ENCODE results near the gene MAPKAPK5. TPM values are rescaled to one million over a fixed set of nuclear protein-coding genes. Genes with fewer than 3 reads are reported as not detected.

MAPKAPK5 gene
- total and polyA plus RNA-seq, 9 of the 15 experiments (the other 6 are each of a cell fraction or from before 2014, with no cell fraction given): 11.6 to 72.1 (median 60.4) TPM

DNA sequence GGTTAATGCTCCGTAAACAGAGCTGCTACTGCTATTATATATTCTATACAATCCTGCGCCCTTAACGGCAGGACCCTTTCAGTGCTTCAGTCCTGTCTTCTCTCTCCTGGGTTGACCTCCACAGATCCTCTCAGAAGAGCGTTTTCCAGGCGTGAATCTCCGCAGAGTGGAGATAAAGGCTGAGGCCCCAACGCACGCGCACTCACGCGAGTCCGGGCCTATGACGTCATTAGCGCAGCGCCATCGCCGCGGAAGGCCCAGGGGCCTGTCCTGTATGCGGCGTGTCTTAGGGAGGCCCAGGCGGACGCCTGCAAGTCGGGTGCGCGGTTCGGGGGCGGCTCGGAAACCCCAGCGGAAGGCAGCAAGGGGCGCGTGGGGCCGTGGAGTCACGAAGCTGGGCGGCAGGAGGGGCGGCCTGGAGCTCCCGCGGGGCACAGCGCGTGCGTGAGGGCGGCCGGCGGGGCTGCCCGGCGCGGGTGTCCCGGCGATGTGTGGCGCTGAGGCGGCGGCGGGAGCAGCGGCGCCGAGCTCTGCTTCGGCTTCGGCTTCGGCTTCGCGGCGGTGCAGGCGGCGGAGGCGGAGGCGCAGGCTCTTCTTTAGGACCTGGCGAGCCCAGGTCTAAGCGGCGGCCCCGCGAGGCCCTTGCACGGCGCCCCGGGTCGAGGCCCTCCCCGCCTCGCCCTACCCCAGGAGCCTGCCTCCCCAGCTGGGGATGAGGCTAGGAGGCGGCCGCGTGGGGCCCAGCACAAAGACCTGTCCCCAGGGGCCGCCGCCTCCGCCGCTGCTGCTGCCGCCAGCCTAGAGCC lies at the start of gene MAPKAPK5 (continued):
- TF ChIP-seq, protein P1, sequence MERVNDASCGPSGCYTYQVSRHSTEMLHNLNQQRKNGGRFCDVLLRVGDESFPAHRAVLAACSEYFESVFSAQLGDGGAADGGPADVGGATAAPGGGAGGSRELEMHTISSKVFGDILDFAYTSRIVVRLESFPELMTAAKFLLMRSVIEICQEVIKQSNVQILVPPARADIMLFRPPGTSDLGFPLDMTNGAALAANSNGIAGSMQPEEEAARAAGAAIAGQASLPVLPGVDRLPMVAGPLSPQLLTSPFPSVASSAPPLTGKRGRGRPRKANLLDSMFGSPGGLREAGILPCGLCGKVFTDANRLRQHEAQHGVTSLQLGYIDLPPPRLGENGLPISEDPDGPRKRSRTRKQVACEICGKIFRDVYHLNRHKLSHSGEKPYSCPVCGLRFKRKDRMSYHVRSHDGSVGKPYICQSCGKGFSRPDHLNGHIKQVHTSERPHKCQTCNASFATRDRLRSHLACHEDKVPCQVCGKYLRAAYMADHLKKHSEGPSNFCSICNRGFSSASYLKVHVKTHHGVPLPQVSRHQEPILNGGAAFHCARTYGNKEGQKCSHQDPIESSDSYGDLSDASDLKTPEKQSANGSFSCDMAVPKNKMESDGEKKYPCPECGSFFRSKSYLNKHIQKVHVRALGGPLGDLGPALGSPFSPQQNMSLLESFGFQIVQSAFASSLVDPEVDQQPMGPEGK (CRISPR knock-in tag; IDR thresholded peaks at IDR 0.05; ENCODE audit: borderline replicate concordance): no peak
- TF ChIP-seq ZNF24 (IDR thresholded peaks at IDR 0.05) (no peak), FOXK1 (CRISPR knock-in tag; IDR thresholded peaks at IDR 0.05; ENCODE audit: borderline replicate concordance) (no peak), PHTF2 (CRISPR knock-in tag; IDR thresholded peaks at IDR 0.05) (no peak), SAFB2 (IDR thresholded peaks at IDR 0.05; ENCODE audit: borderline replicate concordance, low read depth, low read length, severe bottlenecking) (no peak), EP400 (IDR thresholded peaks at IDR 0.05) (peak; percentile 94), RAD21 (CRISPR knock-in tag; conservative IDR thresholded peaks at IDR 0.05 in 1 of 2, IDR thresholded peaks at IDR 0.05 in 1 of 2) (no peak), ZFP36 (IDR thresholded peaks at IDR 0.05; ENCODE audit: low read depth, low read length, partially characterized antibody) (no peak), CCAR2 (IDR thresholded peaks at IDR 0.05; ENCODE audit: low read depth, low read length) (no peak), RBM15 (IDR thresholded peaks at IDR 0.05; ENCODE audit: insufficient read depth, low read length) (no peak), GTF2E2 (tag; IDR thresholded peaks at IDR 0.05) (peak; percentile 77; the same call in 1 of the 2 replicates), MECOM (CRISPR knock-in tag; IDR thresholded peaks at IDR 0.05) (0 out of 2 replicates have a peak, but pooled peaks have one; percentile 25), ZBTB8A (IDR thresholded peaks at IDR 0.05; ENCODE audit: partially characterized antibody) (no peak)
- TF ChIP-seq, protein P2, sequence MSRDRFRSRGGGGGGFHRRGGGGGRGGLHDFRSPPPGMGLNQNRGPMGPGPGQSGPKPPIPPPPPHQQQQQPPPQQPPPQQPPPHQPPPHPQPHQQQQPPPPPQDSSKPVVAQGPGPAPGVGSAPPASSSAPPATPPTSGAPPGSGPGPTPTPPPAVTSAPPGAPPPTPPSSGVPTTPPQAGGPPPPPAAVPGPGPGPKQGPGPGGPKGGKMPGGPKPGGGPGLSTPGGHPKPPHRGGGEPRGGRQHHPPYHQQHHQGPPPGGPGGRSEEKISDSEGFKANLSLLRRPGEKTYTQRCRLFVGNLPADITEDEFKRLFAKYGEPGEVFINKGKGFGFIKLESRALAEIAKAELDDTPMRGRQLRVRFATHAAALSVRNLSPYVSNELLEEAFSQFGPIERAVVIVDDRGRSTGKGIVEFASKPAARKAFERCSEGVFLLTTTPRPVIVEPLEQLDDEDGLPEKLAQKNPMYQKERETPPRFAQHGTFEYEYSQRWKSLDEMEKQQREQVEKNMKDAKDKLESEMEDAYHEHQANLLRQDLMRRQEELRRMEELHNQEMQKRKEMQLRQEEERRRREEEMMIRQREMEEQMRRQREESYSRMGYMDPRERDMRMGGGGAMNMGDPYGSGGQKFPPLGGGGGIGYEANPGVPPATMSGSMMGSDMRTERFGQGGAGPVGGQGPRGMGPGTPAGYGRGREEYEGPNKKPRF (IDR thresholded peaks at IDR 0.05; ENCODE audit: low read depth, low read length): no peak
- TF ChIP-seq, protein P3, sequence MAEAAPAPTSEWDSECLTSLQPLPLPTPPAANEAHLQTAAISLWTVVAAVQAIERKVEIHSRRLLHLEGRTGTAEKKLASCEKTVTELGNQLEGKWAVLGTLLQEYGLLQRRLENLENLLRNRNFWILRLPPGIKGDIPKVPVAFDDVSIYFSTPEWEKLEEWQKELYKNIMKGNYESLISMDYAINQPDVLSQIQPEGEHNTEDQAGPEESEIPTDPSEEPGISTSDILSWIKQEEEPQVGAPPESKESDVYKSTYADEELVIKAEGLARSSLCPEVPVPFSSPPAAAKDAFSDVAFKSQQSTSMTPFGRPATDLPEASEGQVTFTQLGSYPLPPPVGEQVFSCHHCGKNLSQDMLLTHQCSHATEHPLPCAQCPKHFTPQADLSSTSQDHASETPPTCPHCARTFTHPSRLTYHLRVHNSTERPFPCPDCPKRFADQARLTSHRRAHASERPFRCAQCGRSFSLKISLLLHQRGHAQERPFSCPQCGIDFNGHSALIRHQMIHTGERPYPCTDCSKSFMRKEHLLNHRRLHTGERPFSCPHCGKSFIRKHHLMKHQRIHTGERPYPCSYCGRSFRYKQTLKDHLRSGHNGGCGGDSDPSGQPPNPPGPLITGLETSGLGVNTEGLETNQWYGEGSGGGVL (CRISPR knock-in tag; IDR thresholded peaks at IDR 0.05): no peak
- TF ChIP-seq, protein P4, sequence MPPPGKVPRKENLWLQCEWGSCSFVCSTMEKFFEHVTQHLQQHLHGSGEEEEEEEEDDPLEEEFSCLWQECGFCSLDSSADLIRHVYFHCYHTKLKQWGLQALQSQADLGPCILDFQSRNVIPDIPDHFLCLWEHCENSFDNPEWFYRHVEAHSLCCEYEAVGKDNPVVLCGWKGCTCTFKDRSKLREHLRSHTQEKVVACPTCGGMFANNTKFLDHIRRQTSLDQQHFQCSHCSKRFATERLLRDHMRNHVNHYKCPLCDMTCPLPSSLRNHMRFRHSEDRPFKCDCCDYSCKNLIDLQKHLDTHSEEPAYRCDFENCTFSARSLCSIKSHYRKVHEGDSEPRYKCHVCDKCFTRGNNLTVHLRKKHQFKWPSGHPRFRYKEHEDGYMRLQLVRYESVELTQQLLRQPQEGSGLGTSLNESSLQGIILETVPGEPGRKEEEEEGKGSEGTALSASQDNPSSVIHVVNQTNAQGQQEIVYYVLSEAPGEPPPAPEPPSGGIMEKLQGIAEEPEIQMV (tag; conservative IDR thresholded peaks at IDR 0.05; ENCODE audit: low read depth): no peak
- TF ChIP-seq, protein P5, sequence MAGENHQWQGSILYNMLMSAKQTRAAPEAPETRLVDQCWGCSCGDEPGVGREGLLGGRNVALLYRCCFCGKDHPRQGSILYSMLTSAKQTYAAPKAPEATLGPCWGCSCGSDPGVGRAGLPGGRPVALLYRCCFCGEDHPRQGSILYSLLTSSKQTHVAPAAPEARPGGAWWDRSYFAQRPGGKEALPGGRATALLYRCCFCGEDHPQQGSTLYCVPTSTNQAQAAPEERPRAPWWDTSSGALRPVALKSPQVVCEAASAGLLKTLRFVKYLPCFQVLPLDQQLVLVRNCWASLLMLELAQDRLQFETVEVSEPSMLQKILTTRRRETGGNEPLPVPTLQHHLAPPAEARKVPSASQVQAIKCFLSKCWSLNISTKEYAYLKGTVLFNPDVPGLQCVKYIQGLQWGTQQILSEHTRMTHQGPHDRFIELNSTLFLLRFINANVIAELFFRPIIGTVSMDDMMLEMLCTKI (IDR thresholded peaks at IDR 0.05; ENCODE audit: partially characterized antibody): no peak
